Neural cell (in vitro differentiated cells): ENCODE data around the gene MAT2A. TPM values are rescaled to one million over a fixed set of nuclear protein-coding genes. Genes with fewer than 3 reads are reported as not detected.

ENCODE experiments used
- H2AFZ ChIP-seq: fragments of 200-600, 300-800 bp; sonication (generic), shearing (Covaris generic); 2 replicates; pipeline ENCODE4 v1.6.0; 2014; ENCODE audit warnings: low read depth, mild to moderate bottlenecking, antibody characterized with exemption, low read length, moderate library complexity
- H3F3A ChIP-seq: fragments of 200-600 bp; shearing (Covaris generic); 2 replicates; pipeline ENCODE4 v1.6.1; 2016; ENCODE audit warnings: mild to moderate bottlenecking, moderate library complexity, mixed read lengths, antibody characterized with exemption, low read length; ENCODE audit not compliant: insufficient read depth, poor library complexity, severe bottlenecking
- H3K27ac ChIP-seq: fragments of 200-600, 300-800 bp; sonication (generic), shearing (Covaris generic); 2 replicates; pipeline ENCODE4 v1.5.1; 2014; ENCODE audit warnings: mild to moderate bottlenecking, low read length, moderate library complexity
- H3K27me3 ChIP-seq: fragments of 300-800, 200-600 bp; sonication (generic), shearing (Covaris generic); 2 replicates; pipeline ENCODE4 v1.6.0; 2014; ENCODE audit warnings: mild to moderate bottlenecking, low read depth, low read length, moderate library complexity; ENCODE audit not compliant: insufficient read depth
- H3K36me3 ChIP-seq: fragments of 300-800, 200-600 bp; sonication (generic), shearing (Covaris generic); 2 replicates; pipeline ENCODE4 v1.5.1; 2014; ENCODE audit warnings: mild to moderate bottlenecking, antibody characterized with exemption, low read length, moderate library complexity; ENCODE audit not compliant: insufficient read depth
- H3K4me2 ChIP-seq: fragments of 300-800, 200-600 bp; sonication (generic), shearing (Covaris generic); 2 replicates; pipeline ENCODE4 v1.6.0; 2014; ENCODE audit warnings: mild to moderate bottlenecking, low read length
- H3K4me3 ChIP-seq: fragments of 300-800, 200-600 bp; sonication (generic), shearing (Covaris generic); 2 replicates; pipeline ENCODE4 v1.5.1; 2014; ENCODE audit warnings: mild to moderate bottlenecking, low read length, moderate library complexity
- H3K79me2 ChIP-seq: fragments of 200-600 bp; shearing (Covaris generic); replicated peaks from 2 replicates; pipeline ENCODE4 v1.6.0; 2014; ENCODE audit warnings: mild to moderate bottlenecking, low read length, moderate library complexity; ENCODE audit not compliant: insufficient read depth
- H3K9ac ChIP-seq: fragments of 300-800, 200-600 bp; sonication (generic), shearing (Covaris generic); 2 replicates; pipeline ENCODE4 v1.6.1; 2016; ENCODE audit warnings: mild to moderate bottlenecking, low read length, mixed read lengths
- H3K9me2 ChIP-seq: fragments of 200-600 bp; shearing (Covaris generic); 2 replicates; pipeline ENCODE4 v1.6.1; 2016; ENCODE audit warnings: mild to moderate bottlenecking, low read length, mixed read lengths; ENCODE audit not compliant: insufficient read depth
- H3K9me3 ChIP-seq: fragments of 200-600, 300-800 bp; sonication (generic), shearing (Covaris generic); 2 replicates; pipeline ENCODE4 v1.6.1; 2016; ENCODE audit warnings: mild to moderate bottlenecking, mixed run types, low read length, moderate library complexity, mixed read lengths
- H4K20me1 ChIP-seq: fragments of 200-600 bp; shearing (Covaris generic); 2 replicates; pipeline ENCODE4 v1.6.1; 2016; ENCODE audit warnings: mild to moderate bottlenecking, mixed run types; ENCODE audit not compliant: insufficient read depth
- CTCF ChIP-seq: fragments of 450-650 bp; IDR thresholded peaks from 2 replicates; pipeline ENCODE4 v1.5.1; 2014; ENCODE audit warnings: antibody characterized with exemption, mild to moderate bottlenecking, moderate library complexity; ENCODE audit not compliant: poor library complexity, severe bottlenecking
- EP300 ChIP-seq: fragments of 450-650 bp; conservative IDR thresholded peaks from 2 replicates; pipeline ENCODE4 v1.6.1; 2014; ENCODE audit warnings: antibody characterized with exemption, mild to moderate bottlenecking, moderate library complexity; ENCODE audit not compliant: poor library complexity, severe bottlenecking
- EZH2 ChIP-seq: fragments of 200-600, 300-800 bp; shearing (Covaris generic), sonication (generic); IDR thresholded peaks from 2 replicates; pipeline ENCODE4 v1.6.1; 2014; ENCODE audit warnings: antibody characterized with exemption, low read length, borderline replicate concordance, mild to moderate bottlenecking; ENCODE audit not compliant: insufficient read depth, poor library complexity, severe bottlenecking
- MXI1 ChIP-seq: fragments of 450-650 bp; conservative IDR thresholded peaks from 2 replicates; pipeline ENCODE4 v1.6.1; 2014; ENCODE audit warnings: antibody characterized with exemption, mild to moderate bottlenecking; ENCODE audit not compliant: poor library complexity, severe bottlenecking
- POLR2AphosphoS5 ChIP-seq: IDR thresholded peaks from 2 replicates; pipeline ENCODE4 v1.6.1; 2012
- RAD21 ChIP-seq: fragments of 450-650 bp; conservative IDR thresholded peaks from 2 replicates; pipeline ENCODE4 v1.6.1; 2014; ENCODE audit warnings: antibody characterized with exemption, mild to moderate bottlenecking, moderate library complexity
- REST ChIP-seq: IDR thresholded peaks from 2 replicates; pipeline ENCODE4 v1.6.1; 2012; ENCODE audit warnings: borderline replicate concordance
- SMC3 ChIP-seq: fragments of 450-650 bp; conservative IDR thresholded peaks from 2 replicates; pipeline ENCODE4 v1.6.1; 2014; ENCODE audit warnings: antibody characterized with exemption, mild to moderate bottlenecking, moderate library complexity; ENCODE audit not compliant: poor library complexity
- TAF1 ChIP-seq: IDR thresholded peaks from 2 replicates; pipeline ENCODE4 v1.6.1; 2012; ENCODE audit warnings: low read depth
- polyA plus RNA-seq: library from polyadenylated mRNA; depleted of rRNA; stranded (reverse); fragments of >200 nt; gene quantifications from 2 replicates; pipeline ENCODE4 v1.2.3, GENCODE V29; 2014

MAT2A gene
- polyA plus RNA-seq, 1 donor from 2014 or later: 230 TPM

GRCh38 chr2:85585781-85586105, 46.8 kb downstream of the MAT2A start:
- no peak overlapping the region for H3K4me3 ChIP-seq
- no peak overlapping the region for H2AFZ ChIP-seq
- no peaks in the 10 kb centered on the region for H3F3A ChIP-seq
- H3K27ac ChIP-seq: no peak overlapping the region
- H3K9me2 ChIP-seq: no peaks in the 10 kb centered on the region
- peaks cover 42% of the 10 kb centered on the region for H3K27me3 ChIP-seq
- TF ChIP-seq SMC3 (no peak), EP300 (no peak), POLR2AphosphoS5 (no peak), CTCF (no peak), RAD21 (no peak)
- no peaks in the 10 kb centered on the region for H3K9me3 ChIP-seq
- no peaks in the 10 kb centered on the region for H3K79me2 ChIP-seq
- H3K9ac ChIP-seq: no peak overlapping the region
- H4K20me1 ChIP-seq: no peaks in the 10 kb centered on the region
- no peak overlapping the region for H3K4me2 ChIP-seq
- no peaks in the 10 kb centered on the region for H3K36me3 ChIP-seq

- Histone ChIP-seq H3K4me2 (no peak overlapping the region), H3K79me2 (no peaks in the 10 kb centered on the region), H3K9me3 (no peaks in the 10 kb centered on the region), H3K9me2 (no peaks in the 10 kb centered on the region), H2AFZ (no peak overlapping the region), H4K20me1 (no peaks in the 10 kb centered on the region), H3K27ac (no peak overlapping the region), H3K36me3 (no peaks in the 10 kb centered on the region), H3K4me3 (no peak overlapping the region), H3K9ac (no peak overlapping the region), H3F3A (no peaks in the 10 kb centered on the region), H3K27me3 (peaks cover 29% of the 10 kb centered on the region)
- no peak for TF ChIP-seq REST
- no peak for TF ChIP-seq SMC3
- TF ChIP-seq RAD21: no peak
- no peak for TF ChIP-seq EZH2
- no peak for TF ChIP-seq EP300
- no peak for TF ChIP-seq CTCF
- no peak for TF ChIP-seq POLR2AphosphoS5
- TF ChIP-seq MXI1: no peak
- no peak for TF ChIP-seq TAF1
Observed at GRCh38 chr2:85588236-85588635, 49.3 kb downstream of the MAT2A start.
